Rectal smooth muscle tissue (tissue), 1 donor: ENCODE data around the gene LAS1L.
"Not testable (repeated sequence)": the region's sequence is repeated elsewhere in the genome, so short reads cannot be mapped to it uniquely, and the experiment has no call there.

Experiments
- H3K27ac ChIP-seq: one replicate; pipeline ENCODE4 v1.7.0; 2013; ENCODE audit warnings: low read depth, low read length, inconsistent platforms
- H3K27me3 ChIP-seq: one replicate; pipeline ENCODE4 v1.7.0; 2013; ENCODE audit warnings: low read length; ENCODE audit not compliant: control insufficient read depth, insufficient read depth
- H3K36me3 ChIP-seq: one replicate; pipeline ENCODE4 v1.7.0; 2013; ENCODE audit warnings: low read length; ENCODE audit not compliant: control insufficient read depth, insufficient read depth
- H3K4me1 ChIP-seq: one replicate; pipeline ENCODE4 v1.7.0; 2013; ENCODE audit warnings: low read length; ENCODE audit not compliant: control insufficient read depth, insufficient read depth
- H3K4me3 ChIP-seq: one replicate; pipeline ENCODE4 v1.7.0; 2013; ENCODE audit warnings: low read length
- H3K9ac ChIP-seq: one replicate; pipeline ENCODE4 v1.7.0; 2013; ENCODE audit warnings: low read length

LAS1L gene

DNA sequence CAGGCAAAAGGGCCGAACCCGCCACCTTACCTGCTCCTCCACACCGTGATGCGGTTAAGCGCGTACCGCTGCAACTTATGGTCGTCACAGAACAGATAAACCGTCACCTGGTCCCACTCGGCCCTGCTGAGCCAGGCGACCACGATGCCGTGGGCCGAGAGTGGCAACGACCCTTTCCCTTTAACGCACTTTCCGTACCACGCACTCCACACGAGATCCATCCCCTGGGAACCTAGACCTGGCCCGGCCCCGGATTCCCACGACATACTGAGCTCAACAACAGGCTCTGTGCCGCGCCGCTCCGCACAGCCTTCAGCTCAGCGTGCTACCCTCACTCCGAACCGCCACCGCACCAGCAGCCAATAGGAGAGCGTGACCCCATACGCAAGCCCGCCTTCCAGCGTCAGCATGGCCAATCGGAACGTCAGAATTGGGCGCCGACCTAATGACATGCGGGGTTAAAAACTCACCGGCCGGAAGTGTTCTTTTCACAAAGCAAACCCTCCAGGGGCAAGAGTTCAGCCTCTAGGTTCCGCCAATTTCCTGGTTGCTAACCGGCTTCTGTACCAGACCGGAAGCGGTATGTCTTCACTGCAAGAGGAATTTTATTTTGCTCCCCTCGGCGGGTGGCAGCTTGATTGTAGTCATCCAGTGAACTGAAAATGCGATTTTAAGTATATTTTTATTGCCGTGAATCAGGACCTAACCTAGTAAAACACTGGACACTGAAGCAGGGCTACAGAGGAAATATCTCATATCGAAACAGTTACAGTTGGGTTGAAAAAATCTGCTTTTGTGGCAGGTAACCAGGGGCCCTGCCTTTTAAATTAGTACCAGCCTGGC, at the start of gene LAS1L:
LAS1L (minus strand) TSS at position 338 of the 843 bp plus-strand sequence; CDS start at position 266, 72 bp downstream.
- Histone ChIP-seq H3K27ac (peak within 1 kb of the TSS; percentile 43), H3K36me3 (no peaks in the 10 kb centered on the region), H3K9ac (peak within 1 kb of the TSS; percentile 66), H3K4me1 (peaks cover 6% of the 10 kb centered on the region), H3K27me3 (no peaks in the 10 kb centered on the region), H3K4me3 (peak within 1 kb of the TSS; percentile 93)

- Histone ChIP-seq H3K4me3 (no peak overlapping the region), H3K27me3 (no peaks in the 10 kb centered on the region), H3K36me3 (no peaks in the 10 kb centered on the region), H3K27ac (no peak overlapping the region), H3K4me1 (no peaks in the 10 kb centered on the region), H3K9ac (no peak overlapping the region)
Measured at GRCh38 chrX:65582450-65583082, 48.0 kb upstream of the LAS1L start.

- Histone ChIP-seq H3K27ac (no peak overlapping the region), H3K36me3 (no peaks in the 10 kb centered on the region), H3K27me3 (no peaks in the 10 kb centered on the region), H3K4me1 (no peaks in the 10 kb centered on the region), H3K4me3 (no peak overlapping the region), H3K9ac (no peak overlapping the region)
Measured at GRCh38 chrX:65581661-65582339, 47.2 kb upstream of the LAS1L start.

DNA sequence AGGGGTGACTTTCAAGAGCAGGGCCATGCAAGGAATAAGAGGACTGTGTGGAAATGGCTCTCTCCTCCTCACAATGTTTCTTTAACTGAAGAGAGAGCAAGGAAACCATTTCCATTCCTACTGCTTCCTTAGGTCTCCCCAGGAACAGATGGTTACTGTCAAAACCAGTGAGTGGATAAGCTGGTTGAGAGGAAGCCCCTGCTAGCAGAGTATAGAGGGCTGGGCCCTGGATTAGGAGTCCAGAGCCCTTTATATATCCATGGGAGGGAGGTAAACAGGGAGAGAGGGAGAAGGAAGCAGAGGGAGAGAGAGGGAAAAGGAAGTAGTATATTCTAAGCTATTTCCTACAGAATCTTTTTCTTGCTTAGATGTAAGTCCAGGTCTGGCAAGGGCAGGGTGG, 43.8 kb upstream of the LAS1L start:
- H3K36me3 ChIP-seq, result no peaks in the 10 kb centered on the region
- no peaks in the 10 kb centered on the region for H3K4me1 ChIP-seq
- H3K27me3 ChIP-seq, result no peaks in the 10 kb centered on the region
- no peak overlapping the region for H3K27ac ChIP-seq
- no peak overlapping the region for H3K4me3 ChIP-seq
- H3K9ac ChIP-seq, result no peak overlapping the region

DNA sequence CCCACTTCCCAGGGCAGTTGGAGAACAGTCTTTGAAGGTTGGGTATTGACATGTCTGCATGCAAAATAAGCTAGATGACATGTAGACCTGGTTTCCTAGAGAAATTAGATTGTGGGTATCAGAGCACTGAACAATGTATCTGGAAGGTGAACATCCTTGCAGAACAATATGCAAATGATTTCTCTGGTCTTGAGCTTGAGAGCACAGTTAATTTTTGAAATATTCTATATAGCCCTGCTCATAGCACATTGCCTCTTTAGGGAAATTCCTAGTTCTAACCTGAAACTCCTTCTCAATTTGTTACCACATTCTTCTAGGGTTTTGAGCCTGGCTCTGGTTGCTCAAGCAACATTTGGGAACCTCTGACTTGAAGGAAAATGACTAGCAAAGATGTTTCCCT, 41.6 kb upstream of the LAS1L start:
- no peak overlapping the region for H3K9ac ChIP-seq
- H3K27ac ChIP-seq, result no peak overlapping the region
- H3K4me1 ChIP-seq, result no peaks in the 10 kb centered on the region
- H3K4me3 ChIP-seq, result no peak overlapping the region
- H3K27me3 ChIP-seq, result peaks cover 2% of the 10 kb centered on the region
- no peaks in the 10 kb centered on the region for H3K36me3 ChIP-seq

DNA sequence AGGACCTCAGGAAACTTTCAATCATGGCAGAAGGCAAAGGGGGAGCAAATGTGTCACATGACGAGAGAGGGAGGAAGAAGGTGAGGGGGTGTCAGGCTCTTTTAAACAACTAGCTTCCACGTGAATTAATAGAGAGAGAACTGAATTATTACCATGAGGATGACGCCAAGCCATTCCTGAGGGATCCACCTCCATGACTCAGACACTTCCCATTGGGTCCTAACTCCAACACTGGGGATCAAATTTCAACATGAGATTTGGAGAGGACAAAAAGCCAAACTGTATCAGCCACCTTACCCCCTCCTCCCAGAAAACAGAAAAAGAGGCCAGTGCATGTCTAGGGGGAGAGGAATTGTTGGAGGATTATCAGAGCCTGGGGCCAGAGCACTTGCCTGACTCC, 40.4 kb upstream of the LAS1L start:
- H3K4me3 ChIP-seq, result no peak overlapping the region
- H3K9ac ChIP-seq, result no peak overlapping the region
- no peaks in the 10 kb centered on the region for H3K4me1 ChIP-seq
- H3K27me3 ChIP-seq, result peaks cover 2% of the 10 kb centered on the region
- H3K36me3 ChIP-seq, result no peaks in the 10 kb centered on the region
- no peak overlapping the region for H3K27ac ChIP-seq

- H3K9ac ChIP-seq, result no peak overlapping the region
- no peak overlapping the region for H3K4me3 ChIP-seq
- H3K4me1 ChIP-seq, result no peaks in the 10 kb centered on the region
- H3K27me3 ChIP-seq, result peaks cover 2% of the 10 kb centered on the region
- H3K36me3 ChIP-seq, result no peaks in the 10 kb centered on the region
- no peak overlapping the region for H3K27ac ChIP-seq
Measured at GRCh38 chrX:65574356-65574755, 39.8 kb upstream of the LAS1L start.

DNA sequence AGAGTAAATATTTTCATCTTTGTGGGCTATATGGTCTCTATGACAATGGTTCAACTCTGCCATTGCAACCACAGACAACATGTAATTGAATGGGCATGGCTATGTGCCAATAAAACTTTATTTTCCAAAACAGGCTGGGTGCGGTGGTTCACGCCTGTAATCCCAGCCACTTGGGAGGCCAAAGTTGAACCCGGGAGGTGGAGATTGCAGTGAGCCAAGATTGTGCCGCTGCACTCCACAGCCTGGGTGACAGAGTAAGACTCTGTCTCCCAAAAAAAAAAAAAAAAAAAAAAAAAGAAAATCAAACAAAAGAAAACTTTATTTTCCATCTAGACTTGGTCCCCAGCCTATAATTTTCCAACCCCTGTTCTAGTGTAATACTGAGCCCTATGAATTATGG, 38.4 kb upstream of the LAS1L start:
- Histone ChIP-seq H3K27ac (no peak overlapping the region), H3K9ac (no peak overlapping the region), H3K4me1 (no peaks in the 10 kb centered on the region), H3K27me3 (peaks cover 2% of the 10 kb centered on the region), H3K4me3 (no peak overlapping the region), H3K36me3 (no peaks in the 10 kb centered on the region)

GRCh38 chrX:65562850-65563249, 28.3 kb upstream of the LAS1L start:
- H3K27ac ChIP-seq, result not testable (repeated sequence)

GRCh38 chrX:65551489-65552339, 17.1 kb upstream of the LAS1L start:
- no peak overlapping the region for H3K4me3 ChIP-seq
- H3K9ac ChIP-seq, result no peak overlapping the region
- no peaks in the 10 kb centered on the region for H3K36me3 ChIP-seq
- peaks cover 2% of the 10 kb centered on the region for H3K27me3 ChIP-seq
- H3K27ac ChIP-seq, result no peak overlapping the region
- no peaks in the 10 kb centered on the region for H3K4me1 ChIP-seq

More at GRCh38 chrX:65562850-65563249, 28.3 kb upstream of the LAS1L start:
- not testable (repeated sequence) for H3K36me3 ChIP-seq, H3K9ac ChIP-seq, H3K4me3 ChIP-seq, H3K4me1 ChIP-seq, H3K27me3 ChIP-seq

GRCh38 chrX:65551086-65551485, 16.5 kb upstream of the LAS1L start:
- no peak overlapping the region for H3K9ac ChIP-seq

DNA sequence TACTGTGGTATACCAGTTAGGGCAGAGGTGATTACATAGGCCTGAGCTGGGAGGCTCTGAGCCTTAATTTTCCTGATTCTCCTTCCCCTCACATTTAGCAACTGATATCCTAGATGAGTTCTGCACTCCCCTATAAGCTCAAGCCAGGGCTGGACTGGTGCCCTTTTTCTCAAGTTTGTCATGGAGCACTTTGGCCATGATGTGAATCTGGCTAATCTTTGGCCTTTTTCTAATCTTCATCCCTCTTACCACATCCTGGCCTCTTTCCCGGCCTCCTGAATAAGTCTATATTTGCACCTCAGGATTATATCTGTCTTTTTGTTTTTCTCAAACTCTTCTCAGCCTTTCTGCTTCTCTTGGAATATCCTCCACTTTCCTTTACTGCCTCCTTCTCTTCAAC, 10.9 kb upstream of the LAS1L start:
- H3K9ac ChIP-seq, result no peak overlapping the region
- no peaks in the 10 kb centered on the region for H3K27me3 ChIP-seq
- H3K36me3 ChIP-seq, result no peaks in the 10 kb centered on the region
- no peak overlapping the region for H3K4me3 ChIP-seq
- H3K4me1 ChIP-seq, result no peaks in the 10 kb centered on the region
- no peak overlapping the region for H3K27ac ChIP-seq

More at GRCh38 chrX:65551086-65551485, 16.5 kb upstream of the LAS1L start:
- no peaks in the 10 kb centered on the region for H3K36me3 ChIP-seq
- H3K27ac ChIP-seq, result no peak overlapping the region
- H3K4me3 ChIP-seq, result no peak overlapping the region
- no peaks in the 10 kb centered on the region for H3K4me1 ChIP-seq
- H3K27me3 ChIP-seq, result peaks cover 2% of the 10 kb centered on the region
